A673 (cell line): ENCODE measurements around the gene EHD4.

ENCODE experiments used
- EZH2 ChIP-seq: fragments of 200-600 bp; sonication (generic); IDR thresholded peaks from 2 replicates; pipeline ENCODE4 v1.6.1; 2017; ENCODE audit warnings: borderline replicate concordance, low read depth, mild to moderate bottlenecking, mixed read lengths, antibody characterized with exemption, low read length; ENCODE audit not compliant: poor library complexity, severe bottlenecking
- TF ChIP-seq, protein P1 (sequence below): fragments of 300-800, 200-600 bp; sonication (generic); conservative IDR thresholded peaks from 2 replicates; pipeline ENCODE4 v1.5.1; 2017; ENCODE audit warnings: low read depth, mild to moderate bottlenecking, antibody characterized with exemption, low read length, moderate library complexity, mixed read lengths

DNA sequence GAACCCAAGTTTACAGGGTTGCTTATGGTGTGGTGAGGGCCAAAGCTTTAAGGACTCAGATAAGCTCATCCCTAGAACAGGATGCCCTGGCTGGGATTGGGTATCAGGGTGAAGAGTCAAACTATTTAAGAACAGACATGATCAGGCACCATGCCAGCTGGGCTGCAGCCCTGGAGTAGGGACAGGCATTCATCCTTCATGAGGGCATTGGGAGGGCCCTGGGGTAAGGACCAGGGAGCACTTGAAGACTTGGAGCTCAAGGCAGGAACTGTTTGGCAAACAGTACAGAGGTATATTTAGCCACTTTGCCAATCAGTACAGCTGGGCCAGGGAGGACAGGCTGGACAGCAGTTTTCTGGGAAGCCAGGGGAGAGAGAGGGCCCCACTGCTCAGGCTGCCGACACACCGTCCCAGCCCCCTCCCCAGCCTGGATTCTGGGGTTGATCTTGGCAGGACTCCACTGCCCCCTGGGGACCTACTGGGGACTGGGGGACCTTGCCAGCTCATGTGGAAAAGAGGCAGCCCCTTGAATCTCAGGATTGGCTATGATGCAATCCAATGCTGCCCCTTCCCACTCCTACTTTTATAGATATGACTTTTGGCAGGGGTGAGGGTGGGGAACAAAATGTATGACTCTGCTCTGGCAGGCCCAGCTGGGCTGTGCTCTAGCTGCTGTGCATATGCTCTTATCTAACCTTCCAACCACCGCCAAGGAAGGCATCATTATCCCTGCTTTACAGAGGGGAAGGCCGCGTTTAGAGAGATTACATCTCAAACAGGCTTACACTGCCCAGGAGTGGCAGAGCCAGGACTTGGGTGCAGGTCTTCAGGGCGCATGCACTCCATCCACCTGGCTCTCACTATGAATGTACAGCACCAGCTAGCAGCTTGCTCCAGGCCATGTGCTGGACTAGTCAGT, 46.2 kb upstream of the EHD4 start:
- TF ChIP-seq, protein P1, sequence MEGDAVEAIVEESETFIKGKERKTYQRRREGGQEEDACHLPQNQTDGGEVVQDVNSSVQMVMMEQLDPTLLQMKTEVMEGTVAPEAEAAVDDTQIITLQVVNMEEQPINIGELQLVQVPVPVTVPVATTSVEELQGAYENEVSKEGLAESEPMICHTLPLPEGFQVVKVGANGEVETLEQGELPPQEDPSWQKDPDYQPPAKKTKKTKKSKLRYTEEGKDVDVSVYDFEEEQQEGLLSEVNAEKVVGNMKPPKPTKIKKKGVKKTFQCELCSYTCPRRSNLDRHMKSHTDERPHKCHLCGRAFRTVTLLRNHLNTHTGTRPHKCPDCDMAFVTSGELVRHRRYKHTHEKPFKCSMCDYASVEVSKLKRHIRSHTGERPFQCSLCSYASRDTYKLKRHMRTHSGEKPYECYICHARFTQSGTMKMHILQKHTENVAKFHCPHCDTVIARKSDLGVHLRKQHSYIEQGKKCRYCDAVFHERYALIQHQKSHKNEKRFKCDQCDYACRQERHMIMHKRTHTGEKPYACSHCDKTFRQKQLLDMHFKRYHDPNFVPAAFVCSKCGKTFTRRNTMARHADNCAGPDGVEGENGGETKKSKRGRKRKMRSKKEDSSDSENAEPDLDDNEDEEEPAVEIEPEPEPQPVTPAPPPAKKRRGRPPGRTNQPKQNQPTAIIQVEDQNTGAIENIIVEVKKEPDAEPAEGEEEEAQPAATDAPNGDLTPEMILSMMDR: no peak
- TF ChIP-seq EZH2: no peak
